WERI-Rb-1 (cell line): ENCODE results near the gene KRTAP13-4.

Source experiments
- DNase-seq: peaks from one replicate; pipeline ENCODE4 v3.0.0-alpha.2; 2020
- H3K27ac ChIP-seq: fragments of 250-450 bp; sonication (Bioruptor Pico); 2 replicates; pipeline ENCODE4 v1.5.1; 2020; ENCODE audit warnings: mild to moderate bottlenecking, moderate library complexity
- H3K27me3 ChIP-seq: fragments of 250-450 bp; sonication (Bioruptor Pico); 2 replicates; pipeline ENCODE4 v1.5.1; 2021; ENCODE audit warnings: mild to moderate bottlenecking, low read depth, moderate library complexity; ENCODE audit not compliant: insufficient read depth, severe bottlenecking
- H3K36me3 ChIP-seq: fragments of 250-450 bp; sonication (Bioruptor Pico); 2 replicates; pipeline ENCODE4 v1.5.1; 2020; ENCODE audit warnings: mild to moderate bottlenecking, moderate library complexity
- H3K4me3 ChIP-seq: 2 replicates; pipeline ENCODE4 v1.5.1; 2011; ENCODE audit warnings: low read depth, mild to moderate bottlenecking, control low read depth, low read length
- H3K9me3 ChIP-seq: fragments of 250-450 bp; sonication (Bioruptor Pico); 2 replicates; pipeline ENCODE4 v1.5.1; 2021; ENCODE audit warnings: mild to moderate bottlenecking, moderate library complexity; ENCODE audit not compliant: severe bottlenecking
- CTCF ChIP-seq: IDR thresholded peaks from 2 replicates; pipeline ENCODE4 v1.5.1; 2011; ENCODE audit warnings: low read depth, mild to moderate bottlenecking, control low read depth, inconsistent platforms, low read length

KRTAP13-4 gene

GRCh38 chr21:30478004-30478403 lies 48.0 kb downstream of the KRTAP13-4 start:
- no peak for TF ChIP-seq CTCF
- no peak overlapping the region for H3K4me3 ChIP-seq
- H3K27ac ChIP-seq = no peak overlapping the region
- no peaks in the 10 kb centered on the region for H3K9me3 ChIP-seq
- no peaks in the 10 kb centered on the region for H3K36me3 ChIP-seq
- DNase-seq = no peak
- peaks cover 72% of the 10 kb centered on the region for H3K27me3 ChIP-seq

DNA sequence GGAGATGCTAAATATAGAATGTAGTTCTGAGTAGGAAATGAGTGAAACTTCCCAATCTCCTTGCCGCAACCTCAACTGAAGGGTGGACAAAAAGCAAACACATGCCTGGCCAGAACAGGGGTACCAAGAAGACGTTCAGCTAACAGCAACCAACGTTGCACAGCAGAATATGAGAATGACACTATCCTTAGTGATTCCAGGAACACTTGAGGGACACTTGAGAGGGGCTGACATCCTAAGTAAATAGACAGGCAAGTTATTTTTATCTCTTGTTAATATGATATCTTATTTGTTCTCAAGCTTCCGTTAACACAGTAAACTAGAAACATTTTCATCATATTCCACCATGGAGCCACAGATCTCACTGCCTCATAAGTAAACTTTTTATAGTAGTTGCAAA lies 49.2 kb downstream of the KRTAP13-4 start:
- peaks cover 70% of the 10 kb centered on the region for H3K27me3 ChIP-seq
- no peak for TF ChIP-seq CTCF
- H3K4me3 ChIP-seq = no peak overlapping the region
- no peaks in the 10 kb centered on the region for H3K9me3 ChIP-seq
- H3K36me3 ChIP-seq = no peaks in the 10 kb centered on the region
- DNase-seq = no peak
- no peak overlapping the region for H3K27ac ChIP-seq

GRCh38 chr21:30480145-30480544 lies 50.1 kb downstream of the KRTAP13-4 start, which contains the start of gene KRTAP19-1:
TSS of gene KRTAP19-1 (minus strand) at chr21:30480367. CDS start at chr21:30480317, 50 bp downstream.
- Histone ChIP-seq H3K9me3 (no peaks in the 10 kb centered on the region), H3K27me3 (peaks cover 71% of the 10 kb centered on the region), H3K36me3 (no peaks in the 10 kb centered on the region), H3K4me3 (no peak within 1 kb of the TSS), H3K27ac (no peak within 1 kb of the TSS)
- no peak for DNase-seq
- TF ChIP-seq CTCF = no peak
